Activated naive CD8-positive, alpha-beta T cell treated with anti-CD3 and anti-CD28 coated beads, Interleukin-2, amount 10 ng/mL, durations not matched to agents 7 days and 5 days (primary cell): Measurements from ENCODE around the gene PTEN. TPM values are rescaled to one million over a fixed set of nuclear protein-coding genes. Genes with fewer than 3 reads are reported as not detected.
"Not testable (repeated sequence)": the region's sequence is repeated elsewhere in the genome, so short reads cannot be mapped to it uniquely, and the experiment has no call there.

Source experiments
- ATAC-seq: fragments of 150-1000 bp; cut with Tn5 transposase; one replicate; pipeline ENCODE4 v1.10.0; 2021; ENCODE audit warnings: low read depth, moderate library complexity
- POLR2A ChIA-PET: fragments of 350-600 bp; sonication (Branson Sonifier 250); formaldehyde crosslinking; loops from one replicate; lab custom pipeline; 2021; ENCODE audit warnings: antibody characterized with exemption; lab: Charles Lee
- DNase-seq: peaks from one replicate; pipeline ENCODE4 v3.0.0; 2021
- H3K27ac Mint-ChIP-seq: one replicate; pipeline ENCODE4 v1.8.0; 2022; ENCODE audit warnings: mild to moderate bottlenecking, mixed read lengths
- H3K27me3 Mint-ChIP-seq: one replicate; pipeline ENCODE4 v1.8.0; 2022; ENCODE audit warnings: mild to moderate bottlenecking, moderate library complexity, mixed read lengths
- H3K36me3 Mint-ChIP-seq: one replicate; pipeline ENCODE4 v1.8.0; 2021; ENCODE audit warnings: mild to moderate bottlenecking, mixed read lengths
- H3K4me1 Mint-ChIP-seq: one replicate; pipeline ENCODE4 v1.8.0; 2021; ENCODE audit warnings: mixed read lengths
- H3K4me3 Mint-ChIP-seq: one replicate; pipeline ENCODE4 v1.8.0; 2022; ENCODE audit warnings: mild to moderate bottlenecking, moderate library complexity, mixed read lengths
- H3K9me3 Mint-ChIP-seq: one replicate; pipeline ENCODE4 v1.8.0; 2021; ENCODE audit warnings: mixed read lengths
- total RNA-seq, 2 experiments: library from RNA; stranded (reverse); gene quantifications; one replicate each; pipeline ENCODE4 v1.2.3, GENCODE V29; 2021

PTEN gene
- total RNA-seq, 2 experiments from 2014 or later, result 81.9 to 97.1 TPM

DNA sequence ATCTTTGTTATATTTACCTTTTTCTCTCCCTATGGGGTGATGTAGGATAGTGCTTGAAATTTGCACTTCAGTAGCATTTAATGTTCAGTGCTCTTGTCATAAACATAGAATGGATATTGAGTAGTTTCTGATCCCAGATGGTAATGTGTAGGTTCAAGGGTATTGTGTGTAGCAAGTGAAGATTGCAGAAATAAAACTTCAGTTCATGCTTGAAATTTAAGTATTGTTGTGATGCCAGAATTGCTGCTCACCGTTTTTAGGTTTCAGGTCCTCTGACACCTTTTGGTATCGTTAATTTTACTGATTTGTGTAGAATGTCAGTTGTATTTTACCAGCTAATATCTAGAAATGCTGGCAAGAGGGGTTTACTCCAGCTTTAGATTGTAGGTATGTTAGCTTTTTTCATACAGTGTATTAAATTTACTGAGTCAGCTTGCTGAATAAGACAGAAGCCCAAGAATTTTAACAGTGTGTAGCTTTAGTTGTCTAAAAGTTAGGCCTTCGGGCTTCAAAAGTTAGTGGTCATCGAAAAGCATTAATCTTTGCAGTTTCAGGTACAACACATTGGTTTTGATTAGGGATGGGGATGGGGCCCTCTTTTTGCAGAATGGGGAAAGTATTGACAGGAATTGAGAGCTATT is 1.9 kb downstream of the PTEN start:
- H3K4me3 Mint-ChIP-seq, result peak overlapping the region; percentile 97
- no peaks in the 10 kb centered on the region for H3K9me3 Mint-ChIP-seq
- peaks cover 32% of the 10 kb centered on the region for H3K36me3 Mint-ChIP-seq
- no peaks in the 10 kb centered on the region for H3K27me3 Mint-ChIP-seq
- POLR2A ChIA-PET, result interaction anchor here (1.4 to 4.3 kb wide), 3 partner anchors 522 to 527 kb away, joined by 3 to 97 read pairs (median 31); no protein-coding TSS in a partner anchor
- ATAC-seq, result no peak
- DNase-seq, result no peak
- peaks cover 37% of the 10 kb centered on the region for H3K4me1 Mint-ChIP-seq
- peak overlapping the region; percentile 92 for H3K27ac Mint-ChIP-seq

DNA sequence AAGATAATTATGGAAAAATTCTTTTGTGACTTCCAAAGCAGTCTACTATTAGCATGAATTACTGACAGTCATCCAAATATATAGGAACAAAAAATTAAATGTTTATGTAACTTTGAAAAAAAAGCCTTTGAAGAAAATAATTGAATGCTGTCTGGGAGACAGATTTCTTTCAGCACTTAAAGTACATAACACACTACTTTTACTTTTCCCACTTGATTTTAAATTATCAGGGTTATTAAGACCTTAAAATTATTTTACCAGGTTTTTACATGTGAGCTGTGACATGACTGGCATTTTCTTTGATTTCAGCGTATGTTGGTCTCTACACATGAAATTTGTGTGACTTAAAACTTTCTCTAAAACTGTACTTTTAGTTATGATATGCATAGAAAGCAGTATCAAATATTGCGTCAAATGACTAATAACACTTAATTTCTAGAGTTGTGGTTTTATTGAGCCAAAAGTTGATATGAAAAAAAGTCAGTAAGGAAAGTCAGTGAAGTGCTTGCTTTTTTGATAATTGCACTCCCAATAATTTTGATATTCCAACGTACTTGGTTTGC is 3.1 kb downstream of the PTEN start:
- Mint-ChIP-seq H3K36me3 (peaks cover 38% of the 10 kb centered on the region), H3K9me3 (no peaks in the 10 kb centered on the region), H3K4me3 (peak overlapping the region; percentile 97), H3K4me1 (peaks cover 36% of the 10 kb centered on the region), H3K27ac (no peak overlapping the region), H3K27me3 (no peaks in the 10 kb centered on the region)
- ATAC-seq (no peak), DNase-seq (no peak)
- POLR2A ChIA-PET, result interaction anchor here (1.4 kb wide), 1 partner anchor 523 kb away, joined by 3 read pairs; no protein-coding TSS in a partner anchor

DNA sequence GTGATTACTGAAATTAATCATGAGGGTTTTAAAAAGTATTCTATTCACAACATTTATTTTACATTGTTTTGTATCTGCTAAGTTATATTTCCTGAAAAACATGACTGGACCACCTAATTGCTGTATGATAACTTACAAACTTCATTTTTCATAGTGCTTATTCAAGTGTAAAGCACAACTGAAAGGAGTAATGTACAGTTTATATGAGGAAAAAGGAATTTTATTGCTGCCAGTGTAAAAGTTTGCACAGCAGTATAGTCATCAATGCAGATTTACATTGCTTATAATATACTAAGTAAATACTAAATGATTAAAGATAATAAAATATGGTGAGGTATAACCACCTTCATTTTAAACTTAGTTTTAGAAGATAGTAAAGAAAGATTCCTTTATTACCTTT is 4.0 kb downstream of the PTEN start:
- no peak for DNase-seq
- no peak overlapping the region for H3K27ac Mint-ChIP-seq
- H3K36me3 Mint-ChIP-seq, result peaks cover 41% of the 10 kb centered on the region
- peaks cover 33% of the 10 kb centered on the region for H3K4me1 Mint-ChIP-seq
- H3K9me3 Mint-ChIP-seq, result no peaks in the 10 kb centered on the region
- POLR2A ChIA-PET, result no interaction called here
- H3K27me3 Mint-ChIP-seq, result no peaks in the 10 kb centered on the region
- no peak for ATAC-seq
- peak overlapping the region; percentile 97 for H3K4me3 Mint-ChIP-seq

DNA sequence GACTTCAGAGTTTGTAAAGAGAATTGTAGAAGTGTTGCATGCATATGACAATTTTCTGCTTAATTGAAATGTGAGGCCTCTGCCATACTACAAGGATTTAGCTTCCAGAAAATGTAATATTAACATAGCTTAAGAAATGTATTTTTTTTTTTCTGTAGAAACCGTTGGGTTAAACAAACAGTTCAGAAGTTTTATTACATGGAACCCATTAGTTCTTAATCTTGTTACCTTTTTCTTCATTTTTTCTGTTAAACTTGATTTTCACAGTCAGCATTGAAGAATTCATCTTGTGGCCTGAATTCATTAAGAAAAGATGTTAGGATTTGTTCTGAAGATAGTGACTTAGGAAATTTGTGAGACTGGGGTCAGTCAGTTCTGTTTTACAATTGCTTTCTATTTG is 4.9 kb downstream of the PTEN start:
- peaks cover 44% of the 10 kb centered on the region for H3K36me3 Mint-ChIP-seq
- no peak for DNase-seq
- H3K27me3 Mint-ChIP-seq, result no peaks in the 10 kb centered on the region
- no peak for ATAC-seq
- H3K27ac Mint-ChIP-seq, result no peak overlapping the region
- H3K4me3 Mint-ChIP-seq, result peak overlapping the region; percentile 81
- POLR2A ChIA-PET, result no interaction called here
- peaks cover 33% of the 10 kb centered on the region for H3K4me1 Mint-ChIP-seq
- no peaks in the 10 kb centered on the region for H3K9me3 Mint-ChIP-seq

DNA sequence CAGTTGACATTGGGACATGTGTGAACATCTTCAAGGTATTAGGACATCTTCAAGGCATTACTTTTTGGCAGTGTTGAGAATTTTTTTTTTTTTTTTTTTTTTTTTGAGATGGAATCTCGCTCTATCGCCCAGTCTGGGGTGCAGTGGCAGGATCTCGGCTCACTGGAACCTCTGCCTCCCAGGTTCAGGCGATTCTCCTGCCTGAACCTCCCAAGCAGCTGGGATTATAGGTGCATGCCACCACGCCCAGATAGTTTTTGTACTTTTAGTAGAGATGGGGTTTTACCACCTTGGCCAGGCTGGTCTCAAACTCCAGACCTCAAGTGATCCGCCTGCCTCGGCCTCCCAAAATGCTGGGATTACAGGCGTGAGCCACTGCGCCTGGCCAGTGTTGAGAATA is 5.7 kb downstream of the PTEN start:
- H3K27me3 Mint-ChIP-seq, DNase-seq, ATAC-seq, POLR2A ChIA-PET, H3K9me3 Mint-ChIP-seq, H3K27ac Mint-ChIP-seq: not testable (repeated sequence)
- peaks cover 44% of the 10 kb centered on the region for H3K36me3 Mint-ChIP-seq
- peaks cover 36% of the 10 kb centered on the region for H3K4me1 Mint-ChIP-seq
- peak overlapping the region; percentile 81 for H3K4me3 Mint-ChIP-seq

DNA sequence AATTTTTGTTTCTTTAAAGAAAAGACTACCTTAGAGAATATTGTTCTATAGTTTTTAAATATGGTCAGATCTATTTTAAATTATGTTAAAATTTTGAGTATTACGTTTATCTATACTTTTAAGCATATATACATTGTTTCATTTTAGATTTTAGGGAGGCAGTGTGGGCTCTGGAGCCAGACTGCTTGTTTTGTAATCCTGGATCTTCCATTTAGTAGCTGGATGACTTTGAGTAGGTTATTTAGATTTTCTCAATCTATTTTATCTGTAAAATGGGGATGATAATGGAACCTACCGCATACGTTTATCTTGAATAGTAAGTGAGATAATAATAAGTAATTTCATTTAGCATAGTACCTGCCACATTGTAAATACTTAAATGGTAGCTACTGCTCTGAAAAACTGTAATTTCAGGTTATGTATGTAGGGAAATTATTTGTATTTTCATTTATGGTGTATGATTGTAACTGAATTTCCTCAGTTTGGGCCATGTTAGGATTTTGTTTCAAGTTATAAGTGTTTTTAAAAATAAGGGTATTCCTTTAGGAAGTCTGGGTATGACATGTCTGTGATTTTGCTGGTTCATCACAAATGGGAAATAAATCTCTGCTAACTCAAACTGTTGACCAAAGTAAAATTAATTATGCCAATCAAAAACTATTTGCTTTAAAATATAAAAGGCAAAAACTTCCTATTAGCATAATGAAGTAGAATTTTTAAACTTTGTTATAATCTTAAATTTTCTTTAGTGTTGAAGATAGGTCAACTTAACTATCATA is 6.5 kb downstream of the PTEN start:
- peaks cover 39% of the 10 kb centered on the region for H3K36me3 Mint-ChIP-seq
- no peaks in the 10 kb centered on the region for H3K27me3 Mint-ChIP-seq
- no peak for ATAC-seq
- H3K4me3 Mint-ChIP-seq, result peak overlapping the region; percentile 5
- POLR2A ChIA-PET, result interaction anchor here (0.6 kb wide), 1 partner anchor 80 kb away, joined by 3 read pairs; no protein-coding TSS in a partner anchor
- peaks cover 36% of the 10 kb centered on the region for H3K4me1 Mint-ChIP-seq
- no peak for DNase-seq
- H3K9me3 Mint-ChIP-seq, result no peaks in the 10 kb centered on the region
- no peak overlapping the region for H3K27ac Mint-ChIP-seq

DNA sequence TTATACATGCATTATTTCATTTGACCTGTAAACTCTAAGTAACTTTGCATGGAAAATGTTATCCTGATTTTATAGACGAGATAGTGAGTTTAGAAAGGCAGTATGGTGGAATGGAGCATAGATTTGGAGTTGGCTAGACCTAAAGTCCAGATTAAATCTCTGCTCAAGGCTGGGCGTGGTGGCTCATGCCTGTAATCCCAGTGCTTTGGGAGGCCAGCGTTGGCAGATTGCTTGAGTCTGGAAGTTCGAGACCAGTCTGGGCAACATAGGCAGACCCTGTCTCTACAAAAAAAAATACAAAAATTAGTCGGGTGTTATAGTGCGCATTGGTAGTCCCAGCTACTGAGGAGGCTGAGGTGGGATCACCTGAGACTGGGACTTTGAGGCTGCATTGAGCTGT is 9.4 kb downstream of the PTEN start:
- Mint-ChIP-seq H3K9me3 (no peaks in the 10 kb centered on the region), H3K4me1 (peaks cover 32% of the 10 kb centered on the region), H3K36me3 (peaks cover 32% of the 10 kb centered on the region), H3K27ac (no peak overlapping the region), H3K27me3 (no peaks in the 10 kb centered on the region), H3K4me3 (no peak overlapping the region)
- ATAC-seq, result no peak
- POLR2A ChIA-PET, result interaction anchor here (1.3 kb wide), 1 partner anchor 9 kb away, joined by 5 read pairs; the partner anchor contains the start of genes KLLN and PTEN
- DNase-seq, result no peak

DNA sequence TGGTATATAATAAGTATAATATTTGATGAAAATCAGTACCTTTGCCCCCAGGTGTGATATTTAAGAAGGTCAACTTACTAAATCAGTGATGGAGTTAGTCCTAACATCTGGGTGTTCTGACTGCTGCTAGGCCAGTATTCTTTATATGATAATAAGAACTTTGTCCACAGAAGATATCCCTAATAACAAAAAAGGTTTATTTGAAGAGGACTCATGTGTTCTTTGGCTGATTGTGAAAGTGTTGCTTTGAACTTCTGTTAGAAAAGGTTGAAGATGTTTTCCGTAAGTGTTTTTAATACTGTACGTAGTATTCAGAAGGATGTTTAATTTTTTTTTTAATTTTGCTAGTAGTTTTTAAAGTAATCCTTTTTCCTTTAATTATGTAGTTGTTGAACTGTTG is 10.2 kb downstream of the PTEN start:
- Mint-ChIP-seq H3K27me3 (no peaks in the 10 kb centered on the region), H3K36me3 (peaks cover 33% of the 10 kb centered on the region), H3K9me3 (no peaks in the 10 kb centered on the region), H3K27ac (no peak overlapping the region), H3K4me1 (peaks cover 27% of the 10 kb centered on the region), H3K4me3 (no peak overlapping the region)
- POLR2A ChIA-PET, result no interaction called here
- DNase-seq (no peak), ATAC-seq (no peak)

DNA sequence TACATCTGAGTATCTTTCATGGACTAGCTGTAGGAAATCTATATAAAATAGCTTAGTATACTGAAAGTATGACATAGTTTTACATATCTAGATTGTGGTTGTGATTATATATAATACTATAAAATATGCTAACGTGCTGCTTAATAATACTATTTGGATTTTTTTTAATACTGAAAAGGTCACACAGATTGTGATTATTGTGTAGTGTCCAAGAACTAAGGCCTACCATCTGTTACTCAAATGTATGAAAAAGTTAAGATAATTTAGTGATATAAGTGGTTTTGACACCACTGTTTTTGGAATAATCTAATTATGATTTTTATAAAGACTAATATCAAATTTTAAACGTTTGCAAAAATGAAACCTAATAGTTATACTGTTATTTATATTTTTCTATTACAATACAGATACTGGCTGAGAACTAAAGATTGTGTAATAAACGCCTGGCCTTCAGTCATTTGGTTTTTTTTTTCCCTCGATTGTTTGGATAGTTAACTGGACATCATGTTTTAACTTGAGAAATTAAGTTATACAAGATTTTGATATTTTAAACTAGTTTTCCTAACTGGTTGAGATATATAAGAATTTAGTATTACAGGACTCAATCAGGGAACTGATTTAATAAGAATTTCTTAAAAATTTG is 12.6 kb downstream of the PTEN start:
- Mint-ChIP-seq H3K36me3 (peaks cover 38% of the 10 kb centered on the region), H3K4me1 (peaks cover 13% of the 10 kb centered on the region), H3K27ac (no peak overlapping the region), H3K27me3 (no peaks in the 10 kb centered on the region), H3K9me3 (peaks cover 2% of the 10 kb centered on the region), H3K4me3 (no peak overlapping the region)
- no peak for ATAC-seq
- DNase-seq, result no peak
- POLR2A ChIA-PET, result interaction anchor here (2.1 kb wide), 1 partner anchor 13 kb away, joined by 13 read pairs; the partner anchor contains the start of genes KLLN and PTEN

DNA sequence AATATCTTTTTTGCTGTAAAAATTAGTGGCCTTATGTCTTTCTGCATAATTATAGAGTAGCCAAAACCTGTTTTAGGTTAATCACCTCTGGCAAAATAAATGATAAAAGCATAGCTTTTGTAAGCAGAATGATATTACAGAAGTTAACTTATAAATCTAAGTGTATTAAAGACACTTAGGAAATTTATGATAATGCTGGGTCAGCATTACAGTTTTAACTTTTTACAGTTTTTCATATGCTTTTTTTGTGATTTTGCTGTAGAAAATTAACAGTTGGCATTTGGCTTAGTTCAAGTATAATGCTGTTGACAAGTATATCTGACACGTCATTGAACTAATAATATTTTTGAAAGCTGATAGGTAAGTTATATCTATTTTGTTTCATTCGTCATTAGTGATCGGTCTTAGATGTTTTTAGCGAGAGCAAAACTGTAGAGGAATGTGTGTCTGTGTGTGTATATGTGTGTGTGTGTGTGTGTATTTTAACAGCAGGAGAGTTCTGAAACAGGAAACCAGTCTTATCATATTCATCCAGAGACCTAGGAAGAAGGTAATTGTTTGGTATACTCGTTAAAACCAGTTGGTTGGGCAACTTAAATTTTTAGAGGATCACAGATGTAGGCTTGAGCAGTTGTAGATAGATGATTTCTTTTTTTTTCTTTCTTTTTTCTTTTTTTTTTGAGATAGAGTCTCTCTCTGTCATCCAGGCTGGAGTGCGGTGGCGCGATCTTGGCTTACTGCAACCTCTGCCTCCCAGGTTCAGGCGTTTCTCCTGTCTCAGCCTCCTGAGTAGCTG is 15.4 kb downstream of the PTEN start:
- no peaks in the 10 kb centered on the region for H3K27me3 Mint-ChIP-seq
- no peak overlapping the region for H3K4me3 Mint-ChIP-seq
- POLR2A ChIA-PET, result interaction anchor here (1.2 kb wide), 2 partner anchors 15 to 17 kb away, joined by 3 read pairs; partner anchors contain the start of genes KLLN and PTEN
- no peak overlapping the region for H3K27ac Mint-ChIP-seq
- peaks cover 12% of the 10 kb centered on the region for H3K4me1 Mint-ChIP-seq
- peaks cover 2% of the 10 kb centered on the region for H3K9me3 Mint-ChIP-seq
- ATAC-seq, result no peak
- no peak for DNase-seq
- H3K36me3 Mint-ChIP-seq, result peaks cover 50% of the 10 kb centered on the region

DNA sequence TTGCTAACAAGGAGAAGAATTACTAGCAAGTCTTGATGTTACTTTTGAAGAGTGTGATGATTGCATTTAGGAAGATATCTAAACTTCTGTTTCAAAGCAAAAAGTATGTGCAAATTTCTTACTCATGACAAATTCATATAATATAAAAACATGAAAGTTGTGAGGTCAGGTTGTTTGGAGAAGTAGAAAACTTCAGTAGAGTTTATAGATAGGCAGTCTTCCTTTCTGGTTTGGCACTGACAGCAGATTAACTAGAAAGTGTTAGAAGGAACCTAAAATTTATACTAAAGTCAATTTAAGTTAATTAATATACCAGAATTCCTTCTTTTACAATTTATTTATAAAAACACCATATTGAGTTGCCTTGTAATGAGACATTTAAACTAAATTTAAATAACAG is 16.9 kb downstream of the PTEN start:
- POLR2A ChIA-PET, result interaction anchor here (1.2 kb wide), 1 partner anchor 18 kb away, joined by 3 read pairs; no protein-coding TSS in a partner anchor
- no peaks in the 10 kb centered on the region for H3K27me3 Mint-ChIP-seq
- no peak overlapping the region for H3K4me3 Mint-ChIP-seq
- peaks cover 9% of the 10 kb centered on the region for H3K4me1 Mint-ChIP-seq
- peaks cover 50% of the 10 kb centered on the region for H3K36me3 Mint-ChIP-seq
- no peak overlapping the region for H3K27ac Mint-ChIP-seq
- peaks cover 2% of the 10 kb centered on the region for H3K9me3 Mint-ChIP-seq
- no peak for ATAC-seq
- DNase-seq, result no peak

DNA sequence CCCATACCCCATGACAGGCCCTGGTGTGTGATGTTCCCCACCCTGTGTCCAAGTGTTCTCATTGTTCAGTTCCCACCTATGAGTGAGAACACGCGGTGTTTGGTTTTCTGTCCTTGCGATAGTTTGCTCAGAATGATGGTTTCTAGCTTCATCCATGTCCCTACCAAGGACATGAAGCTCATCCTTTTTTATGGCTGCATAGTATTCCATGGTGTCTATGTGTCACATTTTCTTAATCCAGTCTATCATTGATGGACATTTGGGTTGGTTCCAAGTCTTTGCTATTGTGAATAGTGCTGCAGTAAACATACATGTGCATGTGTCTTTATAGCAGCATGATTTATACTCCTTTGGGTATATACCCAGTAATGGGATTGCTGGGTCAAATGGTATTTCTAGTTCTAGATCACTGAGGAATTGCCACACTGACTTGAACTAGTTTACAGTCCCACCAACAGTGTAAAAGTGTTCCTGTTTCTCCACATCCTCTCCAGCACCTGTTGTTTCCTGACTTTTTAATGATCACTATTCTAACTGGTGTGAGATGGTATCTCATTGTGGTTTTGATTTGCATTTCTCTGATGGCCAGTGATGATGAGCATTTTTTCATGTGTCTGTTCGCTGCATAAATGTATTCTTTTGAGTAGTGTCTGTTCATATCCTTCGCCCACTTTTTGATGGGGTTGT is 18.1 kb downstream of the PTEN start:
- POLR2A ChIA-PET, ATAC-seq, H3K4me1 Mint-ChIP-seq, H3K9me3 Mint-ChIP-seq, H3K27me3 Mint-ChIP-seq, H3K27ac Mint-ChIP-seq, H3K4me3 Mint-ChIP-seq, DNase-seq: not testable (repeated sequence)
- peaks cover 57% of the 10 kb centered on the region for H3K36me3 Mint-ChIP-seq
